GM13977 (cell line): ENCODE results near the gene UGT1A3.

Source experiments
- DNase-seq: peaks from one replicate; pipeline ENCODE4 v3.0.0; 2012; ENCODE audit warnings: low spot score
- in situ Hi-C: fragments of 300-500 bp; cut with MboI; formaldehyde crosslinking; loops from one replicate; pipeline ENCODE4 v1.12.0; 2022; ENCODE audit warnings: low sequenced_read_pairs, low pct_unique_long_range_greater_than_20kb, mixed read lengths, inconsistent platforms; ENCODE audit not compliant: unreplicated experiment
- TF ChIP-seq, protein P1 (sequence below): IDR thresholded peaks from 2 replicates; pipeline ENCODE4 v1.5.1; 2012; ENCODE audit warnings: mild to moderate bottlenecking, control low read depth; ENCODE audit not compliant: insufficient read depth; ENCODE audit errors: extremely low read depth, missing control alignments

Gene UGT1A3

DNA sequence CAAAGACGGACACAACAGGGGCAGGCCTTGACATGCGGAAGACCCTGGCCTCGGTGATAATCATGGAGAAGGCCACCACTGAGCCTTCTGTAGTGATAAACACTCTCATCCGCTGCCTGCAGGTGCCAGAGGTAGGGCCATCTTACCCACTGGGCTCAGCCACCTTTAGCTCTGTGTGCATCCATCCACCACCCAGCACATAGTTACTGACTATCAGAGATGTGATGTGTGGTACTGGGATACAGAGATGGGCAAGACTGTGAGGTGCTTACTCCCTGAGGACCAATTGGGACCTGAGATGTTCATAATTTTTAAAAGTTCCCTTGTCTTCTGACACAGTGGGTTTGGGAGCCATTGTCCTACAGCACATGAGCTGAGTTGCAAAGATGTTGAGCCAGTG, 50.9 kb downstream of the UGT1A3 start:
- in situ Hi-C loops, result no loop called here
- TF ChIP-seq, protein P1, sequence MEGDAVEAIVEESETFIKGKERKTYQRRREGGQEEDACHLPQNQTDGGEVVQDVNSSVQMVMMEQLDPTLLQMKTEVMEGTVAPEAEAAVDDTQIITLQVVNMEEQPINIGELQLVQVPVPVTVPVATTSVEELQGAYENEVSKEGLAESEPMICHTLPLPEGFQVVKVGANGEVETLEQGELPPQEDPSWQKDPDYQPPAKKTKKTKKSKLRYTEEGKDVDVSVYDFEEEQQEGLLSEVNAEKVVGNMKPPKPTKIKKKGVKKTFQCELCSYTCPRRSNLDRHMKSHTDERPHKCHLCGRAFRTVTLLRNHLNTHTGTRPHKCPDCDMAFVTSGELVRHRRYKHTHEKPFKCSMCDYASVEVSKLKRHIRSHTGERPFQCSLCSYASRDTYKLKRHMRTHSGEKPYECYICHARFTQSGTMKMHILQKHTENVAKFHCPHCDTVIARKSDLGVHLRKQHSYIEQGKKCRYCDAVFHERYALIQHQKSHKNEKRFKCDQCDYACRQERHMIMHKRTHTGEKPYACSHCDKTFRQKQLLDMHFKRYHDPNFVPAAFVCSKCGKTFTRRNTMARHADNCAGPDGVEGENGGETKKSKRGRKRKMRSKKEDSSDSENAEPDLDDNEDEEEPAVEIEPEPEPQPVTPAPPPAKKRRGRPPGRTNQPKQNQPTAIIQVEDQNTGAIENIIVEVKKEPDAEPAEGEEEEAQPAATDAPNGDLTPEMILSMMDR, result no peak
- DNase-seq, result no peak

DNA sequence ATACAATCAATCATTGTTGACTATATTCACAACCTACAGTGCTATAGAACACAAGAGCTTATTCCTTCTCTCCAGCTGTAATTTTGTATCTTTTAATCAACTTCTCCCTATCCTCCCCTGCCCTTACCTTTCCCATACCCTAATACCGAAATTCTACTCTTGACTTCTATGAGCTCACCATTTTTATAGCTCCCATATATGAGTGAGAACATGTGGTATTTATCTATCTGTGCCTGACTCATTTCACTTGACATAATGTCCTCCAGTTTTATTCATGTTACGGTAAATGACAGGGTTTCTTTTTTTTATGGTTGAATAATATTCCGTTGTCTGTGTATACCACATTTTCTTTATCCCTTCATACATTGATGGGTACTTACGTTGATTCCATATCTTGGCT, 51.9 kb downstream of the UGT1A3 start:
- TF ChIP-seq, protein P1, result no peak
- DNase-seq, result no peak
- in situ Hi-C loops, result no loop called here

DNA sequence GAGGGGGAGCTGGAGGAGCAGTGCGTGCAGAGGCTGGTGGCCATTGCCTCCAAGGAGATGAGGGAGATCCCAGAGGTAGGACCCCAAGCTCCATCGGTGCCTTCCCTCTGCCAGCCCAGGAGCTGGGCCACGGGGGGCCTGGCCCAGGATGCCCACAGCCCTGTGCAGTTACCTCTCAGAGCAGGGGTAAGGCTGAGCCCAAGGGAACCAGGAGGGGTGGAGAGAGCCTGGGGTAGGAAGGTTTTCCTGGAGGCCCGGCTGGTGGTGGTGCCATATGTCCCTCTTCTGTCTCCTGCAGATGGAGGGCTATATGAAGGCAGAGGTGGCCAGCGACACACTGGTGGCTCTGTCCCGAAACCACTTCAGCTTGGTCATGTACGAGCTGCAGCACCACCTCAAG, 60.7 kb downstream of the UGT1A3 start:
- TF ChIP-seq, protein P1, result no peak
- DNase-seq, result no peak
- in situ Hi-C loops, result no loop called here

DNA sequence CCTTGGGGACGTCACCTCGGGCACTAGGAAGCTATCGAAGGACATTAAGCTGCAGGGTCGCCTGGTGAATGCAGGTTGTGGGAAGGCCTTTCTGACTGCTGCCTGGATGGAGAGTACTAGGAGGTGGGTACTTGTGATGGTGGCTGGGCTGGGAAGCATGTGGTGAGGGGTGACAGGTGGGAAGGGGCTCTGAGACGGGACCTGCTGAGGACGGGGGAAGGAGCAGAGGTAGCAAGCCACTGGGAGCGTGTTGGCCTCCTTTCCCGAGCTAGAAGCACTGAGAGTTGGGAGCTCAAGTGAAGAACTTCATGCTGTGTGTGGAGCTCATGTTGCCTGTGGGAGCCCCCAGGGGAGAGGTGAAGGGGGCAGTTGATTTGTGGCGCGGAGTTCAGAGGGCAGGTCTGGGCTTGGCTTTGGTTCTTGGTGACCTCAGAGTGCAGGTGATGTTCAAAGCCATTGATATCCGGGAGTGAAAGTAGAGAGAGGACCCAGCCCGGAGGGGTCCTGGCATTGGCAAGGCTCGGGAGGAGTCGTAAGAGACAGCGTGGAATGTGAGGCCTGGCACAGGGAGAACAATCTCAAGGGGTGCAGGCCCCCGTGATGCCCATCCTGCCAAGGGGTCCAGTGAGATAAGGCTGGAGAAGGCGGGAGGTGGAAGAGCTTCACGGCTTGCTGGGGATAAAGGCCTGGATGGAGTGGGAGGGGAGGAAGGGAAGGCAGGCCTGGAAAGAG, 62.5 kb downstream of the UGT1A3 start:
- no peak for DNase-seq
- in situ Hi-C loops, result no loop called here
- TF ChIP-seq, protein P1, result no peak

DNA sequence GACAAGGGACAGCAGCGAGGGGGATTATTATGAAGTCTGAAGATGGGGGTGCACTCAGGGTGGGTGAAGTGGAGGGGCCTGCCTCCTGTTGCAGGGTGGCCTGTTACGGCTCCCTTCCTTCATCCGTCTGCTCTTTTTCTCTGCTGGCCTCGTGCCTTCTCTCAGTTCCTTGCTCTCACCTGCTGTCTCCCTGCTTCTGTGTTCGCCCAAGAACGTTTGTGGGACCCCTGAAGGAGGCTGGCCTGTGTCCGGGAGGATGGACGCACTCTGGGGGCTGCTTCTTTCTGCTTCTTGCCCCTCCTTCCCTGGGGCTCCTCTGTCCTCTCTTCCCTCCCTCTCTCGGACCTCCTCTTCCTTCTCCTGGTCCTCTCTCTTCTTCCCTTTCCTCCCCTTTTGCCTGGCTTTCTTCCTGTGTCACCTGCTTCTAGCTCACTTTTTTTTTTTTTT, 63.1 kb downstream of the UGT1A3 start:
- no peak for DNase-seq
- in situ Hi-C loops, result no loop called here
- TF ChIP-seq, protein P1, result no peak

DNA sequence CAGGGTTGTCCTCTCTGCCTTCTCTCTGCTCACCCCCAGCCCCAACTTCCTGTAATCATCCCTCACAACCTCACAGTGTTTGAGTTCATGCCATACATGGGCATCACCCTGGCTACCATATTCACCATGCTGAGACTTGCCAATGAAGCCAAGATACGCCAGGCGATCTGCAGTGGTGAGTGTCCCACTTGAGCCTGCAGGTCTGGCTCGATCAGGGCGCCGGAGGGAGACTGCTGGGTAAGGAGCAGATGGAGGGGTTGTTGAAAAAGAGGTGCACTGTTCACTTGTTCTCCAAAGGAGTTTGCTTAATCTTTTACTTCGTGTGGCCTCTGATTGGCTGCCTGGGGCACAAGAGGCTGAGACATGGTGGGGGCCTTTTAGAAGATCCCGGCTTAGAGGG, 63.9 kb downstream of the UGT1A3 start:
- no peak for DNase-seq
- in situ Hi-C loops, result no loop called here
- TF ChIP-seq, protein P1, result no peak
